Neural progenitor cell (in vitro differentiated cells): Measurements from ENCODE around the gene IFITM10. TPM values are rescaled to one million over a fixed set of nuclear protein-coding genes. Genes with fewer than 3 reads are reported as not detected.

Experiments used
- DNase-seq: peaks from one replicate; pipeline ENCODE4 v3.0.0-alpha.2; 2016; ENCODE audit warnings: low spot score
- H2AFZ ChIP-seq: fragments of 200-600 bp; sonication (generic); replicated peaks from 2 replicates; pipeline ENCODE4 v1.6.1; 2016; ENCODE audit warnings: antibody characterized with exemption
- H3F3A ChIP-seq: fragments of 200-600 bp; sonication (generic); 2 replicates; pipeline ENCODE4 v1.6.1; 2016; ENCODE audit warnings: antibody characterized with exemption, low read depth
- H3K27ac ChIP-seq: fragments of 200-600 bp; sonication (generic); 2 replicates; pipeline ENCODE4 v1.5.1; 2016; ENCODE audit warnings: mild to moderate bottlenecking
- H3K27me3 ChIP-seq: fragments of 200-600 bp; sonication (generic); 2 replicates; pipeline ENCODE4 v1.6.1; 2016; ENCODE audit warnings: mild to moderate bottlenecking, moderate library complexity
- H3K36me3 ChIP-seq: fragments of 200-600 bp; sonication (generic); 2 replicates; pipeline ENCODE4 v1.5.1; 2016
- H3K4me1 ChIP-seq: fragments of 200-600 bp; sonication (generic); 2 replicates; pipeline ENCODE4 v1.6.1; 2016; ENCODE audit warnings: mixed run types
- H3K4me2 ChIP-seq: fragments of 200-600 bp; sonication (generic); 2 replicates; pipeline ENCODE4 v1.6.1; 2016
- H3K4me3 ChIP-seq: fragments of 200-600 bp; sonication (generic); 2 replicates; pipeline ENCODE4 v1.5.1; 2016
- H3K79me2 ChIP-seq: fragments of 200-600 bp; sonication (generic); 2 replicates; pipeline ENCODE4 v1.6.1; 2016; ENCODE audit warnings: low read depth
- H3K9ac ChIP-seq: fragments of 200-600 bp; sonication (generic); 2 replicates; pipeline ENCODE4 v1.6.1; 2016
- H3K9me3 ChIP-seq: fragments of 200-600 bp; sonication (generic); 2 replicates; pipeline ENCODE4 v1.5.1; 2016; ENCODE audit warnings: low read depth
- H4K20me1 ChIP-seq: fragments of 200-600 bp; sonication (generic); 2 replicates; pipeline ENCODE4 v1.6.1; 2016; ENCODE audit warnings: low read depth
- H3K27ac Mint-ChIP-seq: 3 replicates; pipeline ENCODE4 v1.8.0; 2021; ENCODE audit warnings: mixed read lengths
- H3K27me3 Mint-ChIP-seq: 2 replicates; pipeline ENCODE4 v1.8.0; 2022; ENCODE audit warnings: low read depth, mild to moderate bottlenecking, inconsistent platforms, moderate library complexity, mixed read lengths; ENCODE audit not compliant: insufficient read depth
- H3K36me3 Mint-ChIP-seq: 3 replicates; pipeline ENCODE4 v1.8.0; 2021; ENCODE audit warnings: mixed read lengths
- H3K4me1 Mint-ChIP-seq: 3 replicates; pipeline ENCODE4 v1.8.0; 2021; ENCODE audit warnings: mixed read lengths
- H3K4me3 Mint-ChIP-seq: 3 replicates; pipeline ENCODE4 v1.8.0; 2021; ENCODE audit warnings: mild to moderate bottlenecking, moderate library complexity, mixed read lengths
- H3K9me3 Mint-ChIP-seq: 3 replicates; pipeline ENCODE4 v1.8.0; 2020; ENCODE audit warnings: mixed read lengths
- CTCF ChIP-seq: fragments of 200-600 bp; sonication (generic); IDR thresholded peaks from 2 replicates; pipeline ENCODE4 v1.5.1; 2017; ENCODE audit warnings: antibody characterized with exemption, mild to moderate bottlenecking
- EZH2 ChIP-seq: fragments of 200-600 bp; sonication (generic); IDR thresholded peaks from 2 replicates; pipeline ENCODE4 v1.6.1; 2017; ENCODE audit warnings: antibody characterized with exemption, mild to moderate bottlenecking, moderate library complexity
- EZH2phosphoT487 ChIP-seq: fragments of 200-600 bp; sonication (generic); IDR thresholded peaks from 2 replicates; pipeline ENCODE4 v1.6.1; 2017; ENCODE audit warnings: antibody characterized with exemption
- total RNA-seq: library from RNA; depleted of rRNA; stranded (reverse); fragments of >200 nt; gene quantifications from 2 replicates; pipeline ENCODE4 v1.2.3, GENCODE V29; 2015; ENCODE audit warnings: low replicate concordance

IFITM10 gene
- total RNA-seq, 1 donor from 2014 or later, result not detected

GRCh38 chr11:1743585-1744136 lies 6.7 kb downstream of the IFITM10 start:
- peaks cover 3% of the 10 kb centered on the region for H3K4me1 Mint-ChIP-seq
- H3K36me3 ChIP-seq, result no peaks in the 10 kb centered on the region
- no peak overlapping the region for H3K9ac ChIP-seq
- no peak overlapping the region for H3K27ac ChIP-seq
- H3K4me3 ChIP-seq, result no peak overlapping the region
- peaks cover 4% of the 10 kb centered on the region for H3K4me1 ChIP-seq
- TF ChIP-seq EZH2 (no peak), EZH2phosphoT487 (no peak), CTCF (no peak)
- no peak overlapping the region for H3K27ac Mint-ChIP-seq
- no peak for DNase-seq
- H3K9me3 Mint-ChIP-seq, result peaks cover 7% of the 10 kb centered on the region
- H3K36me3 Mint-ChIP-seq, result peaks cover 4% of the 10 kb centered on the region
- no peak overlapping the region for H3K4me2 ChIP-seq
- H3K27me3 ChIP-seq, result peaks cover 77% of the 10 kb centered on the region
- no peaks in the 10 kb centered on the region for H3K79me2 ChIP-seq
- H2AFZ ChIP-seq, result no peak overlapping the region
- no peak overlapping the region for H3K4me3 Mint-ChIP-seq
- peaks cover 9% of the 10 kb centered on the region for H3F3A ChIP-seq
- H4K20me1 ChIP-seq, result no peaks in the 10 kb centered on the region
- no peaks in the 10 kb centered on the region for H3K9me3 ChIP-seq
- H3K27me3 Mint-ChIP-seq, result peaks cover 18% of the 10 kb centered on the region

GRCh38 chr11:1742869-1743584 lies 7.4 kb downstream of the IFITM10 start:
- Mint-ChIP-seq H3K27me3 (peaks cover 16% of the 10 kb centered on the region), H3K9me3 (peaks cover 10% of the 10 kb centered on the region), H3K4me1 (peaks cover 3% of the 10 kb centered on the region), H3K27ac (no peak overlapping the region), H3K36me3 (peaks cover 4% of the 10 kb centered on the region), H3K4me3 (no peak overlapping the region)
- no peaks in the 10 kb centered on the region for H3K36me3 ChIP-seq
- TF ChIP-seq EZH2phosphoT487 (no peak), CTCF (no peak), EZH2 (no peak)
- no peak overlapping the region for H3K9ac ChIP-seq
- no peaks in the 10 kb centered on the region for H4K20me1 ChIP-seq
- no peak overlapping the region for H3K27ac ChIP-seq
- H2AFZ ChIP-seq, result no peak overlapping the region
- H3K4me2 ChIP-seq, result no peak overlapping the region
- peaks cover 9% of the 10 kb centered on the region for H3F3A ChIP-seq
- no peak for DNase-seq
- no peaks in the 10 kb centered on the region for H3K9me3 ChIP-seq
- peaks cover 76% of the 10 kb centered on the region for H3K27me3 ChIP-seq
- H3K79me2 ChIP-seq, result no peaks in the 10 kb centered on the region
- no peaks in the 10 kb centered on the region for H3K4me1 ChIP-seq
- H3K4me3 ChIP-seq, result no peak overlapping the region

- H3K27me3 ChIP-seq, result peaks cover 76% of the 10 kb centered on the region
- no peaks in the 10 kb centered on the region for H3K4me1 ChIP-seq
- H3K9ac ChIP-seq, result no peak overlapping the region
- peaks cover 11% of the 10 kb centered on the region for H3K9me3 Mint-ChIP-seq
- H3K36me3 ChIP-seq, result no peaks in the 10 kb centered on the region
- no peaks in the 10 kb centered on the region for H4K20me1 ChIP-seq
- no peak overlapping the region for H3K4me3 ChIP-seq
- no peak overlapping the region for H3K4me3 Mint-ChIP-seq
- no peak overlapping the region for H3K27ac Mint-ChIP-seq
- no peak overlapping the region for H3K4me2 ChIP-seq
- H3K9me3 ChIP-seq, result no peaks in the 10 kb centered on the region
- H3F3A ChIP-seq, result peaks cover 9% of the 10 kb centered on the region
- H3K27ac ChIP-seq, result no peak overlapping the region
- H3K4me1 Mint-ChIP-seq, result peaks cover 3% of the 10 kb centered on the region
- DNase-seq, result no peak
- TF ChIP-seq CTCF (no peak), EZH2 (no peak), EZH2phosphoT487 (no peak)
- H2AFZ ChIP-seq, result no peak overlapping the region
- peaks cover 4% of the 10 kb centered on the region for H3K36me3 Mint-ChIP-seq
- H3K79me2 ChIP-seq, result no peaks in the 10 kb centered on the region
- peaks cover 13% of the 10 kb centered on the region for H3K27me3 Mint-ChIP-seq
Measured at GRCh38 chr11:1742371-1742770, 8.0 kb downstream of the IFITM10 start.
